BJ (cell line): ENCODE measurements around the gene CLCNKA. TPM values are rescaled to one million over a fixed set of nuclear protein-coding genes. Genes with fewer than 3 reads are reported as not detected.

ENCODE experiments used
- CTCF ChIA-PET: fragments of 350-600 bp; formaldehyde crosslinking; extraction: SDS; loops from one replicate; lab custom pipeline; 2021; ENCODE audit warnings: antibody characterized with exemption, inconsistent platforms; lab: Yijun Ruan, JAX
- POLR2A ChIA-PET: fragments of 300-600 bp; sonication (Branson Sonifier 250); formaldehyde crosslinking; extraction: SDS; loops from one replicate; lab custom pipeline; 2021; ENCODE audit warnings: antibody characterized with exemption; lab: Charles Lee
- DNase-seq: peaks from one replicate; pipeline ENCODE4 v3.0.0-alpha.2; 2011; ENCODE audit warnings: low read depth
- H3K27me3 ChIP-seq: 2 replicates; pipeline ENCODE4 v1.6.0; 2011; ENCODE audit warnings: low read length; ENCODE audit not compliant: control insufficient read depth, insufficient read depth
- H3K36me3 ChIP-seq: 2 replicates; pipeline ENCODE4 v1.5.1; 2011; ENCODE audit warnings: low read length; ENCODE audit not compliant: control insufficient read depth, insufficient read depth
- H3K4me3 ChIP-seq: 2 replicates; pipeline ENCODE4 v1.5.1; 2011; ENCODE audit warnings: low read depth, mild to moderate bottlenecking, control low read depth, low read length
- CTCF ChIP-seq: IDR thresholded peaks from 2 replicates; pipeline ENCODE4 v1.5.1; 2011; ENCODE audit warnings: low read depth, mild to moderate bottlenecking, control low read depth, inconsistent platforms, low read length, moderate library complexity; ENCODE audit not compliant: insufficient read depth
- polyA plus RNA-seq: library from polyadenylated mRNA; depleted of rRNA; stranded (reverse); fragments of >200 nt; gene quantifications from 2 replicates; pipeline ENCODE4 v1.2.3, GENCODE V29; 2011

CLCNKA gene
- polyA plus RNA-seq, 1 experiment, result 0.28 TPM

- no peaks in the 10 kb centered on the region for H3K36me3 ChIP-seq
- POLR2A ChIA-PET, result no interaction called here
- TF ChIP-seq CTCF, result no peak
- CTCF ChIA-PET, result interaction anchor here (1.2 to 4.3 kb wide), 3 partner anchors 11 to 15 kb away, joined by 5 to 24 read pairs (median 21); no protein-coding TSS in a partner anchor
- H3K27me3 ChIP-seq, result 0 out of 2 replicates have a peak, but pooled peaks cover 2% of the 10 kb centered on the region
- H3K4me3 ChIP-seq, result no peak overlapping the region
- DNase-seq, result no peak
Observed at GRCh38 chr1:16067127-16067768, 45.4 kb downstream of the CLCNKA start.

- H3K36me3 ChIP-seq, result no peaks in the 10 kb centered on the region
- H3K4me3 ChIP-seq, result no peak overlapping the region
- DNase-seq, result no peak
- ChIA-PET POLR2A (no interaction called here), CTCF (interaction anchor here (1.1 to 18.0 kb wide), 6 partner anchors 10 to 277 kb away, joined by 3 to 584 read pairs (median 13); no protein-coding TSS in a partner anchor)
- no peak for TF ChIP-seq CTCF
- H3K27me3 ChIP-seq, result 0 out of 2 replicates have a peak, but pooled peaks cover 2% of the 10 kb centered on the region
Observed at GRCh38 chr1:16067933-16068332, 46.1 kb downstream of the CLCNKA start.

GRCh38 chr1:16068356-16069270 lies 46.8 kb downstream of the CLCNKA start:
- Histone ChIP-seq H3K4me3 (no peak overlapping the region), H3K27me3 (0 out of 2 replicates have a peak, but pooled peaks cover 2% of the 10 kb centered on the region), H3K36me3 (no peaks in the 10 kb centered on the region)
- CTCF ChIA-PET, result interaction anchor here (0.5 to 18.0 kb wide), 10 partner anchors 9 to 277 kb away, joined by 3 to 584 read pairs (median 4); no protein-coding TSS in a partner anchor
- no peak for DNase-seq
- POLR2A ChIA-PET, result no interaction called here
- no peak for TF ChIP-seq CTCF

GRCh38 chr1:16070640-16071355 lies 49.0 kb downstream of the CLCNKA start:
- no peak for TF ChIP-seq CTCF
- H3K27me3 ChIP-seq, result no peaks in the 10 kb centered on the region
- ChIA-PET POLR2A (no interaction called here), CTCF (interaction anchor here (1.0 to 18.0 kb wide), 6 partner anchors 8 to 173 kb away, joined by 4 to 584 read pairs (median 4); no protein-coding TSS in a partner anchor)
- no peaks in the 10 kb centered on the region for H3K36me3 ChIP-seq
- H3K4me3 ChIP-seq, result no peak overlapping the region
- no peak for DNase-seq
